Measurements from ENCODE around the gene SIDT1.

The SIDT1 gene

GRCh38 chr3:113560271-113560670 lies 27.9 kb downstream of the SIDT1 start:
- no peak for DNase-seq (ENCODE audit: low read depth in 1 of 2, low spot score in 1 of 2)
- Histone ChIP-seq H3K27me3 (ENCODE audit: insufficient read depth, poor library complexity, severe bottlenecking) (peaks cover 3% of the 10 kb centered on the region), H3K4me3 (replicated peaks; ENCODE audit: insufficient read depth, low read length) (no peak overlapping the region), H3K27ac (replicated peaks) (no peak overlapping the region)
- TF ChIP-seq POLR2AphosphoS5 (IDR thresholded peaks at IDR 0.05; ENCODE audit: low read depth) (no peak), SPI1 (IDR thresholded peaks at IDR 0.05; ENCODE audit: borderline replicate concordance, low read depth) (no peak), REST (IDR thresholded peaks at IDR 0.05; ENCODE audit: insufficient replicate concordance, low read depth) (no peak), GABPA (IDR thresholded peaks at IDR 0.05; ENCODE audit: low read depth) (no peak)
- TF ChIP-seq, protein P1, sequence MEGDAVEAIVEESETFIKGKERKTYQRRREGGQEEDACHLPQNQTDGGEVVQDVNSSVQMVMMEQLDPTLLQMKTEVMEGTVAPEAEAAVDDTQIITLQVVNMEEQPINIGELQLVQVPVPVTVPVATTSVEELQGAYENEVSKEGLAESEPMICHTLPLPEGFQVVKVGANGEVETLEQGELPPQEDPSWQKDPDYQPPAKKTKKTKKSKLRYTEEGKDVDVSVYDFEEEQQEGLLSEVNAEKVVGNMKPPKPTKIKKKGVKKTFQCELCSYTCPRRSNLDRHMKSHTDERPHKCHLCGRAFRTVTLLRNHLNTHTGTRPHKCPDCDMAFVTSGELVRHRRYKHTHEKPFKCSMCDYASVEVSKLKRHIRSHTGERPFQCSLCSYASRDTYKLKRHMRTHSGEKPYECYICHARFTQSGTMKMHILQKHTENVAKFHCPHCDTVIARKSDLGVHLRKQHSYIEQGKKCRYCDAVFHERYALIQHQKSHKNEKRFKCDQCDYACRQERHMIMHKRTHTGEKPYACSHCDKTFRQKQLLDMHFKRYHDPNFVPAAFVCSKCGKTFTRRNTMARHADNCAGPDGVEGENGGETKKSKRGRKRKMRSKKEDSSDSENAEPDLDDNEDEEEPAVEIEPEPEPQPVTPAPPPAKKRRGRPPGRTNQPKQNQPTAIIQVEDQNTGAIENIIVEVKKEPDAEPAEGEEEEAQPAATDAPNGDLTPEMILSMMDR (IDR thresholded peaks at IDR 0.05; ENCODE audit: insufficient read depth, low read length) = no peak

DNA sequence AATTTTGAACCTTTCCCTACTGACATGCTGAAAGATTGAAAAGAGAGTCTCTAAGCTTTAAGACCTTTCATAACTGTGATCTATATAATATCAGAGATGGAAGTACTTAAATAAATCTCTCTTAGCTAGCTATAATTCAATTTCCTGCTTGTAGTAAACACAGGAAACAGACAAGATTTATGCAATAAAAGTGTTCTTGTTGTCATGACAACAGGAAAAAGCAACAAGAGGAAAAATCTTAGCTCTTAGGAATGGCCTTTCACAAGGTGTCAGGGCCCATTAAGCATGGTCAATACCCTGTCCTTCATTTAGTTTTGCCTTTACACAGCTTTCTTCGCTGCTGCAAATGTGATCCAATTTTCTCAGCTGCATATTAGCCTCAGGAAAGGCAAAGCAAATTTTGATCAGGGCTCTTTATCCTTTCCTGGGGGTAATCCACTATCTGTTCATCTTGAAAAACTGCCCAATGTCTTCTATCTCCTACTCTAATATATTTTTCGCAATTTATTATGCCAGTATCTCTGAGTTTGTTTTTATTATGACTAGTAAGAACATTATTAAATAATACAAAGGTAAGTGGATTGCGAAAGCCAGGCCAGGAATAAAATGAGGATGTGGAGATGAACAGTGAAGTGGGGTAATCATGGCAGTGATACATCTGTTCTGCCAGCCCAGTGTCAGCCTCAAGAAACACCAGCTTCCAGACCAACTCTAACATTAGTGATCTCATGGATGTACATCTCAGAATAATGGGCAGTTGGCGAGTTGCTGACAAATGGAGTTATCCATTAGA lies 28.7 kb downstream of the SIDT1 start:
- TF ChIP-seq GABPA (IDR thresholded peaks at IDR 0.05; ENCODE audit: low read depth) = no peak
- TF ChIP-seq REST (IDR thresholded peaks at IDR 0.05; ENCODE audit: insufficient replicate concordance, low read depth) = no peak
- TF ChIP-seq SPI1 (IDR thresholded peaks at IDR 0.05; ENCODE audit: borderline replicate concordance, low read depth) = no peak
- TF ChIP-seq, protein P1 (IDR thresholded peaks at IDR 0.05; ENCODE audit: insufficient read depth, low read length) = no peak
- no peak for TF ChIP-seq POLR2AphosphoS5 (IDR thresholded peaks at IDR 0.05; ENCODE audit: low read depth)
- no peak overlapping the region for H3K27ac ChIP-seq (replicated peaks)
- H3K27me3 ChIP-seq (ENCODE audit: insufficient read depth, poor library complexity, severe bottlenecking) = peaks cover 3% of the 10 kb centered on the region
- DNase-seq (ENCODE audit: low read depth in 1 of 2, low spot score in 1 of 2) = no peak
- no peak overlapping the region for H3K4me3 ChIP-seq (replicated peaks; ENCODE audit: insufficient read depth, low read length)

DNA sequence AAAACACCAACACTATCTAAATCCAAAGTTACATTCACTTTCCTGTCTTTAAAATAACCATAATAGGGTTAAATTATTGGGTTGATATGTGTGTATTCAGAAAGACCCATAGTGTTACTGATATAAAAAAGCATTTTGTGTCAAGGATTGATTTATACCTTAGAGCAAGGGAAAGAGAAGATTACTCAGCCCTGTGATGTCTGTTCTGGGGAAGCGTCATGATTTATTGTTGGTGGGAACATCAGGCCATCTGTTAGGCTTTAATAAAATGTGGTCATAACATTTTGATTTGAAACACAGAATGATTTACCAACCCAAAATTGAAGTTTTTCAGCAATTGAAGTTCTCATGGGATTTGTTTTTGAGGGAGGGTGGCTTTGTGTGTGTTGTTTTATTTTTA lies 33.2 kb downstream of the SIDT1 start:
- H3K27ac ChIP-seq (replicated peaks) = no peak overlapping the region
- peaks cover 3% of the 10 kb centered on the region for H3K27me3 ChIP-seq (ENCODE audit: insufficient read depth, poor library complexity, severe bottlenecking)
- DNase-seq (ENCODE audit: low read depth in 1 of 2, low spot score in 1 of 2) = no peak
- TF ChIP-seq GABPA (IDR thresholded peaks at IDR 0.05; ENCODE audit: low read depth) (no peak), REST (IDR thresholded peaks at IDR 0.05; ENCODE audit: insufficient replicate concordance, low read depth) (no peak), POLR2AphosphoS5 (IDR thresholded peaks at IDR 0.05; ENCODE audit: low read depth) (no peak), SPI1 (IDR thresholded peaks at IDR 0.05; ENCODE audit: borderline replicate concordance, low read depth) (no peak)
- TF ChIP-seq, protein P1 (IDR thresholded peaks at IDR 0.05; ENCODE audit: insufficient read depth, low read length) = no peak
- no peak overlapping the region for H3K4me3 ChIP-seq (replicated peaks; ENCODE audit: insufficient read depth, low read length)

Measured in HL-60 (cell line).